RPMI7951 (cell line): ENCODE results near the gene LATS2. TPM values are rescaled to one million over a fixed set of nuclear protein-coding genes. Genes with fewer than 3 reads are reported as not detected.

Experiments
- total RNA-seq: library from RNA; depleted of rRNA; stranded (reverse); fragments of >200 nt; shearing (Covaris generic); gene quantifications from 2 replicates; pipeline ENCODE4 v1.2.3, GENCODE V29; 2014; rRNA removed

LATS2 gene
- total RNA-seq, 1 experiment from 2014 or later, result 4.8 TPM

Other genes with a start within 250 kb of the LATS2 start
- 15.4 and 16.0 TPM in 2 replicates for gene XPO4, start 158.8 kb downstream of the LATS2 start, total RNA-seq
- gene SAP18, start 78.5 kb upstream of the LATS2 start, total RNA-seq, result 74.6 and 77.4 TPM in 2 replicates
- gene SKA3, start 115.0 kb upstream of the LATS2 start, total RNA-seq, result 29.7 and 40.3 TPM in 2 replicates
- gene MRPL57, start 115.1 kb upstream of the LATS2 start, total RNA-seq, result 20.1 and 32.7 TPM in 2 replicates